Measurements from ENCODE around the gene SKAP2.
A peak's percentile ranks its signal among the peaks of the same experiment; 100 is the strongest.
"Not testable (repeated sequence)": the region's sequence is repeated elsewhere in the genome, so short reads cannot be mapped to it uniquely, and the experiment has no call there.

SKAP2 gene

GRCh38 chr7:26857170-26857505, 7.3 kb downstream of the SKAP2 start:
- DNase-seq, result no peak

GRCh38 chr7:26856176-26856985, 8.0 kb downstream of the SKAP2 start:
- no peak for DNase-seq

GRCh38 chr7:26854876-26855855, 9.2 kb downstream of the SKAP2 start:
- DNase-seq, result no peak

GRCh38 chr7:26853788-26854393, 10.5 kb downstream of the SKAP2 start:
- DNase-seq, result peak; percentile 13

- no peak for DNase-seq
These were observed 14.2 kb downstream of the SKAP2 start for GRCh38 chr7:26850193-26850651.

- no peak for DNase-seq
These were observed 20.7 kb downstream of the SKAP2 start for GRCh38 chr7:26843705-26844104.

GRCh38 chr7:26842897-26843296, 21.5 kb downstream of the SKAP2 start:
- DNase-seq, result no peak

GRCh38 chr7:26841003-26841739, 23.2 kb downstream of the SKAP2 start:
- DNase-seq, result no peak

GRCh38 chr7:26836793-26837192, 27.6 kb downstream of the SKAP2 start:
- not testable (repeated sequence) for DNase-seq

GRCh38 chr7:26815426-26815825, 49.0 kb downstream of the SKAP2 start:
- DNase-seq, result no peak

GRCh38 chr7:26813432-26813831, 51.0 kb downstream of the SKAP2 start:
- no peak for DNase-seq

GRCh38 chr7:26794541-26794940, 69.8 kb downstream of the SKAP2 start:
- no peak for DNase-seq

- DNase-seq, result no peak
These were observed 71.8 kb downstream of the SKAP2 start for GRCh38 chr7:26792576-26792975.

- DNase-seq, result no peak
These were observed 72.4 kb downstream of the SKAP2 start for GRCh38 chr7:26792006-26792405.

- DNase-seq, result no peak
These were observed 74.8 kb downstream of the SKAP2 start for GRCh38 chr7:26789481-26790184.

- no peak for DNase-seq
These were observed 76.7 kb downstream of the SKAP2 start for GRCh38 chr7:26787701-26788100.

- DNase-seq, result no peak
These were observed 80.3 kb downstream of the SKAP2 start for GRCh38 chr7:26784118-26784517.

- no peak for DNase-seq
These were observed 81.9 kb downstream of the SKAP2 start for GRCh38 chr7:26782501-26782900.

GRCh38 chr7:26779978-26780595, 84.3 kb downstream of the SKAP2 start:
- DNase-seq, result no peak

GRCh38 chr7:26777385-26777784, 87.0 kb downstream of the SKAP2 start:
- no peak for DNase-seq

- no peak for DNase-seq
These were observed 103.9 kb downstream of the SKAP2 start for GRCh38 chr7:26760501-26760900.
